Left lung (tissue), 10 donors: ENCODE measurements around the gene ZBTB5. TPM values are rescaled to one million over a fixed set of nuclear protein-coding genes. Genes with fewer than 3 reads are reported as not detected.

Experiments used
- ATAC-seq: fragments of 200-7000 bp; cut with Tn5 transposase; one replicate; pipeline ENCODE4 v1.9.1; 2020; ENCODE audit warnings: moderate library complexity
- DNase-seq, 4 donors: peaks; one replicate each; pipeline ENCODE4 v3.0.0-alpha.2; 2013 to 2020
- H3K27ac ChIP-seq, 2 donors: fragments of 200-600 bp; sonication (generic) in 1 of 2; one replicate each; pipeline versions ENCODE4 v1.5.0 to v1.8.0; 2020 to 2021
- H3K27me3 ChIP-seq, 2 donors: fragments of 200-600 bp; sonication (generic) in 1 of 2; one replicate each; pipeline versions ENCODE4 v1.5.0 to v1.8.0; 2020 to 2021
- H3K36me3 ChIP-seq, 2 donors: fragments of 200-600 bp; sonication (generic) in 1 of 2; one replicate each; pipeline versions ENCODE4 v1.5.0 to v1.8.0; 2020 to 2021
- H3K4me1 ChIP-seq, 2 donors: fragments of 200-600 bp; one replicate each; pipeline ENCODE4 v1.8.0; 2021
- H3K4me3 ChIP-seq, 2 donors: fragments of 200-600 bp; sonication (generic) in 1 of 2; one replicate each; pipeline versions ENCODE4 v1.5.0 to v1.8.0; 2020 to 2021; ENCODE audit warnings: mild to moderate bottlenecking in 1 of 2
- H3K9me3 ChIP-seq, 2 donors: fragments of 200-600 bp; sonication (generic) in 1 of 2; one replicate each; pipeline versions ENCODE4 v1.5.0 to v1.8.0; 2020 to 2021
- CTCF ChIP-seq, 2 donors: fragments of 200-600 bp; sonication (generic) in 1 of 2; IDR thresholded peaks; one replicate each; pipeline versions ENCODE4 v1.5.0 to v1.8.0; 2021; ENCODE audit warnings: antibody characterized with exemption in 2 of 2
- intact Hi-C, 2 donors: fragments of 100-400 bp; cut with DNase I; formaldehyde crosslinking; loops; one replicate each; pipeline versions ENCODE4 v1.11.2 to v1.14.2; 2022
- polyA plus RNA-seq, 6 donors: library from polyadenylated mRNA; unstranded; fragments of 120-200 nt; gene quantifications; one replicate each; pipeline ENCODE4 v1.2.1, GENCODE V29; 2013; ENCODE audit not compliant: insufficient read length in 6 of 6
- total RNA-seq, 2 donors: library from RNA; stranded (reverse); fragmentation: NEBNext Ultra II Directional; extraction: Animal tissue kit (Norgen Biotek cat#: 25700); gene quantifications; one replicate each; pipeline ENCODE4 v1.2.1, GENCODE V29; 2021
- donor health status: DM: no; HTN: yes; CAD: no.
- donor health status: DM: no; HTN: no; CAD: no.

ZBTB5 gene
- total and polyA plus RNA-seq, 8 donors, result 7.5 to 28.5 (median 26.1) TPM

GRCh38 chr9:37449862-37450632 is 15.2 kb downstream of the ZBTB5 start:
- ATAC-seq, result no peak

GRCh38 chr9:37447111-37447510 is 18.1 kb downstream of the ZBTB5 start:
- Histone ChIP-seq H3K27ac (no peak overlapping the region), H3K9me3 (no peaks in the 10 kb centered on the region), H3K4me3 (no peak overlapping the region), H3K27me3 (no peaks in the 10 kb centered on the region), H3K4me1 (no peaks in the 10 kb centered on the region), H3K36me3 (peaks cover 0 to 24% of the 10 kb centered on the region in 2 donors)
- intact Hi-C loops, result no loop called here
- DNase-seq, result no peak
- no peak for ATAC-seq
- no peak for TF ChIP-seq CTCF (IDR thresholded peaks at IDR 0.05)

More at GRCh38 chr9:37449862-37450632, 15.2 kb downstream of the ZBTB5 start:
- peaks cover 0 to 14% of the 10 kb centered on the region in 2 donors for H3K36me3 ChIP-seq
- intact Hi-C loops, result no loop called here
- H3K9me3 ChIP-seq, result no peaks in the 10 kb centered on the region
- no peak for TF ChIP-seq CTCF (IDR thresholded peaks at IDR 0.05)
- H3K27ac ChIP-seq, result no peak overlapping the region
- H3K27me3 ChIP-seq, result no peaks in the 10 kb centered on the region
- no peak overlapping the region for H3K4me3 ChIP-seq
- no peaks in the 10 kb centered on the region for H3K4me1 ChIP-seq
- DNase-seq, result no peak

GRCh38 chr9:37446401-37446800 is 18.8 kb downstream of the ZBTB5 start:
- Histone ChIP-seq H3K4me3 (no peak overlapping the region), H3K27me3 (no peaks in the 10 kb centered on the region), H3K9me3 (no peaks in the 10 kb centered on the region), H3K27ac (no peak overlapping the region), H3K4me1 (no peaks in the 10 kb centered on the region), H3K36me3 (peaks cover 0 to 31% of the 10 kb centered on the region in 2 donors)
- DNase-seq (no peak), ATAC-seq (no peak)
- TF ChIP-seq CTCF (IDR thresholded peaks at IDR 0.05), result no peak
- intact Hi-C loops, result no loop called here

- Histone ChIP-seq H3K27ac (no peak overlapping the region), H3K27me3 (no peaks in the 10 kb centered on the region), H3K4me1 (no peaks in the 10 kb centered on the region), H3K4me3 (no peak overlapping the region), H3K36me3 (peaks cover 0 to 36% of the 10 kb centered on the region in 2 donors), H3K9me3 (no peaks in the 10 kb centered on the region)
- TF ChIP-seq CTCF (IDR thresholded peaks at IDR 0.05), result no peak
- no peak for DNase-seq
- no peak for ATAC-seq
- intact Hi-C loops, result no loop called here
Observed at GRCh38 chr9:37445832-37446231, 19.4 kb downstream of the ZBTB5 start.

- intact Hi-C loops, result no loop called here
Observed at GRCh38 chr9:37444890-37445289, 20.4 kb downstream of the ZBTB5 start.

More at GRCh38 chr9:37444890-37445289, 20.4 kb downstream of the ZBTB5 start:
- Histone ChIP-seq H3K4me1 (no peaks in the 10 kb centered on the region), H3K36me3 (peaks cover 0 to 41% of the 10 kb centered on the region in 2 donors), H3K9me3 (no peaks in the 10 kb centered on the region), H3K4me3 (no peak overlapping the region), H3K27ac (no peak overlapping the region), H3K27me3 (no peaks in the 10 kb centered on the region)
- no peak for TF ChIP-seq CTCF (IDR thresholded peaks at IDR 0.05)
- DNase-seq (no peak), ATAC-seq (no peak)
